Measurements from ENCODE around the gene NKAIN4.

NKAIN4 gene

DNA sequence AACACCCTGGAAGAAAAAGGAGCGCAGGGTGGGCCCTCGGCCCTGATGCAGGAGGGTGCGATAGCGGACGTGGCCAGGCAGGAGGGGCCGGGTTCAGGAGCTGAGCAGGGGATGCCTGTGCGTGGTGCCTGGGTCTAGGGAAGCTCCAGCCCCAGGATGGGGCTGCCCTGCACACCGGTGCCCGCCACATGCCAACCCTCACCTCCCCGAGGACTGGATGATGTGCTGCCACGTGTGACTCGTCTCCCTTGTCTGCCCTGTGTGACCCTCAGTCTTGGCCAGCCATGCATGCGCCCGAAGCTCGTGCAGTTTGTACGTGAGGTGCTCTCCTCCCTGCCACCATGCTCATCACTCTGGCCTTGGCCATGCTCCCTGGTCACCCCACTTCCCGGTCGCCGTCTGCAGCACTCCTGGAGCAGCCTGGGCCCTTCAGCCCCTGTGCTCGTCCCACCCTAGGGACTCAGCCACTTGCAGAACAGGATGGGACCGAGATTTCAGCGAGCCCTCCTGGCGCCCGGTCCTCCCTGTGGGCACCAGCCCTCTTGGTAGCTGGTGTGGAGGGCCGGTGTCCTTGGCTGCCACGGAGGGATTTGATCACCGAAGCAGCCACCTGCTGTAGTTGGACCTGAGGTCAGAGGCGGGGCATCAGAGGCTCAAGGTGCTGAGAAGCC, 34.5 kb upstream of the NKAIN4 start:
- DNase-seq (ENCODE audit: low spot score): no peak
- TF ChIP-seq, protein P1, sequence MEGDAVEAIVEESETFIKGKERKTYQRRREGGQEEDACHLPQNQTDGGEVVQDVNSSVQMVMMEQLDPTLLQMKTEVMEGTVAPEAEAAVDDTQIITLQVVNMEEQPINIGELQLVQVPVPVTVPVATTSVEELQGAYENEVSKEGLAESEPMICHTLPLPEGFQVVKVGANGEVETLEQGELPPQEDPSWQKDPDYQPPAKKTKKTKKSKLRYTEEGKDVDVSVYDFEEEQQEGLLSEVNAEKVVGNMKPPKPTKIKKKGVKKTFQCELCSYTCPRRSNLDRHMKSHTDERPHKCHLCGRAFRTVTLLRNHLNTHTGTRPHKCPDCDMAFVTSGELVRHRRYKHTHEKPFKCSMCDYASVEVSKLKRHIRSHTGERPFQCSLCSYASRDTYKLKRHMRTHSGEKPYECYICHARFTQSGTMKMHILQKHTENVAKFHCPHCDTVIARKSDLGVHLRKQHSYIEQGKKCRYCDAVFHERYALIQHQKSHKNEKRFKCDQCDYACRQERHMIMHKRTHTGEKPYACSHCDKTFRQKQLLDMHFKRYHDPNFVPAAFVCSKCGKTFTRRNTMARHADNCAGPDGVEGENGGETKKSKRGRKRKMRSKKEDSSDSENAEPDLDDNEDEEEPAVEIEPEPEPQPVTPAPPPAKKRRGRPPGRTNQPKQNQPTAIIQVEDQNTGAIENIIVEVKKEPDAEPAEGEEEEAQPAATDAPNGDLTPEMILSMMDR (IDR thresholded peaks at IDR 0.05; ENCODE audit: extremely low read depth, missing control alignments): no peak

DNA sequence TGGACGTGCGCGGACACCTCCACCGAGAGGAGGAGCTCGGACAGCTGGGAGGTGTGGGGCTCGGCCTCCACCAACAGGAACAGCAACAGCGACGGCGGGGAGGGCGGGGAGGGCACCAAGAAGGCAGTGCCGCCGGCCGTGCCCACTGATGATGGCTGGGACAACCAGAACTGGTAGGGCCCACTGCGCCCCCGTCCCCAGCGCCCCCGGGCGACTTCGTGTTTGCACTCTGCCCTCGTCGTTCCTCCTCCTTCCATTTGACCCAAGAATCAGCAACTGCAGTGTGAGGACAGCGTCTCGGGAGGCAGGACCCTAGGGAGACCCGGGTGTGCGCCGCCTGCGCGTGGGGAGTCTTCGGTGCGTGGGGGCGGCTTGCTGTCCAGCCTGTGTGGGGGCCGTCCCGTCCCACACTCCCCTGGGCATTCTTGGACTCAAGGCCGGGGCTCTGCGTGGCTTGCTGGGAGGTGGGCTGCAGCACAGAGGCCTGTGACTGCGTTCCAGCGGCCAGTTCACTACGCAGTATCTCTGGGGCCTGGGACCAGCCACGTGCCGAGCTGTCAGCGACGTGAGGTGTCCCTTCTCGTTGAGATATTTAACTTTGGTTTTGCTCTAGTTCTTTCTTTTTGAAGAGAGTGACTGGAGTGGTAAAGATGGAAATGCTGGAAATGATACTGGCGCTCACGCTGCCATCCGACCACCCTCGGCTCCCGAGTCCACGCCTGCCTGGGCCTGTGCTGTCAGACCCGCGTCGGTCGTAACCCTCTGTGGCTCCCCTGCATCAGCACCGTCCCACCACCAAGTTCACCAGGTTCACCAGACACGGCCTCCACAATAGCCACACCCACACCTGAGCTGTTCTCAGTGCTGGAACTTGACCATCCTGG, 33.7 kb upstream of the NKAIN4 start:
- DNase-seq (ENCODE audit: low spot score): no peak
- TF ChIP-seq, protein P1 (IDR thresholded peaks at IDR 0.05; ENCODE audit: extremely low read depth, missing control alignments): no peak

DNA sequence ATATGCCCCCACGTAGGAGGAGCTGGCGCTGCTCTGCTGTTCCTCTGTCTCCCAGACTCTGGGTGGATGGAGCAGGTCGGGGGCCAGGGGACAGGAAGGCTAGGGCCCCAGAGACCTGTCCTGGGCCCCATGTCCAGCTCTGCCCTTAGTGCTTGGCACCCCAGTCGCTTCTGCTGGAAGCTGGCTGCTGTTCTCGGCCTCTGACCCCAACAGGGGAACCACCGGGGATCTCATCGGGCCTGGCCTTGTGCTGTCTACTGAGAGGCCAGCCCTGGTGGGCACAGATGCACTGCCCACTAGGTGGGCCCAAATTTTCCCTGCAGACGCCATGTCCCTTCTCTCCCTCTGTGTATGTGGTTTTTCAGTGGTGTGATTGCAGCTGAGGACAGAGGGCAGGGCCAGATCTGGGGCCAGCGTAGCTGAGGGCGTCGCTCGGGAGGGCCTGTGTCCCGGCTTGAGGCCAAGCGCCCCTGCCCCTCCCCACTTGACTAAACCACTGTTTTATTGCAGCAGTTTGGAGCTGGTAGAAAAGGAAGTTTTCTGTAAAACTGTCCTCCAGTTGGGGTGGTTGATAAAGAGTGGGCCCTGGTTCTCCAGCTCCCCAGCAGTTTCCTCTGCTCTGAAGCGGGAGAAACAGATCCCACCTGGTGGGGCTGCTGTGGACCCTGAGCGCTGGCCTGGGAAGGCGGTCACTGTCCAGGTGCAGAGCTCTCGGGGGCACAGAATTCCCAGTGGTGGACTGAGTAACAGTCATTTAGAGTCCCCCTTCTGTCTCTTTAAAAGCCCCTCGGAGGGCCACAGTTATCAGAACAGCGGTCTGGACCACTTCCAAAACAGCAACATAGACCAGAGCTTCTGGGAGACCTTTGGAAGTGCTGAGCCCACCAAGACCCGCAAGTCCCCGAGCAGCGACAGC, 32.8 kb upstream of the NKAIN4 start:
- no peak for DNase-seq (ENCODE audit: low spot score)
- TF ChIP-seq, protein P1 (IDR thresholded peaks at IDR 0.05; ENCODE audit: extremely low read depth, missing control alignments): no peak

DNA sequence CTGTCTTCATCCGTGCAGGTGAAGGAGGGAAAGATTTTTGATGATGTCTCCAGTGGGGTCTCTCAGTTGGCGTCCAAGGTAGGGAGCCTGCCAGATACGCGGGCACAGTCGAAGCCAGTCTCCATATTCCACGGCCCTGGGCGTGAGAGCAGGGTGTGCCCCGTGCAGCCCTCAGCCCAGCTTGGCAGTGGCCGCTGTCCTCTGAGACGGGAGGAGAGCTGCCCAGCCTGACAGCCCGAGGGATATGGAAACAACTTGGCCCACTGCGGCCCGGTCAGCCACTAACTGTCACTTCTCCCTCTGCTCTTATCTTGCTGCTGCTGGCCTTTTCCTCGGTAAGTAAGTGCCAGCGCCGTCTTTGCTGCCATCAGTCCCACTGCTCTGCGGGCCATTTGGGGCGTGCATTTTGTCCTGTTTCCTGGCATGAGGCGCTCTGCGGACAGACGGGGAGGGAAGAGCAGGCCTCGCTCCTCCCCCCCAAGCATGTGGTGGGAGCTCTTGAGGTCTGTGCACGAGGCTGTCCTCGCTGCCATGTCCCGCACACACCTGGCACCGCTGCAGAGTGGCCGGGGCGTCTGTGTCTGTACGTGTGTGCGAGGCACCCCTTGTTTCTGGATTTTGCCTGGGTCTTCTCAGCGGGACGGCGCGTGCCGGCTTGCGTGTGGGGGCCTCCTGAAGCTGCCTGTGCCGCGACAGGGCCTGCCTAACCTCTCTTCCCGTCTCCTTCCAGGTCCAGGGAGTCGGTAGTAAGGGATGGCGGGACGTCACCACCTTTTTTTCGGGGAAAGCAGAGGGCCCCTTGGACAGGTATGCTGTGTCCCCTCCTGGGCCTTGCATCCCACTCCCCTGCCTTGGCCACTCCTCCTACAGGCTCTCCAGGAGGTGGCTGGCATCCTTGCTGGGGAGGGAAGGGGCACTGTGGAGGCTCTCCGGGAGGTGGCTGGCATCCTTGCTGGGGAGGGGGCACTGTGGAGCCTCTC, 31.7 kb upstream of the NKAIN4 start:
- no peak for DNase-seq (ENCODE audit: low spot score)
- TF ChIP-seq, protein P1 (IDR thresholded peaks at IDR 0.05; ENCODE audit: extremely low read depth, missing control alignments): no peak

DNA sequence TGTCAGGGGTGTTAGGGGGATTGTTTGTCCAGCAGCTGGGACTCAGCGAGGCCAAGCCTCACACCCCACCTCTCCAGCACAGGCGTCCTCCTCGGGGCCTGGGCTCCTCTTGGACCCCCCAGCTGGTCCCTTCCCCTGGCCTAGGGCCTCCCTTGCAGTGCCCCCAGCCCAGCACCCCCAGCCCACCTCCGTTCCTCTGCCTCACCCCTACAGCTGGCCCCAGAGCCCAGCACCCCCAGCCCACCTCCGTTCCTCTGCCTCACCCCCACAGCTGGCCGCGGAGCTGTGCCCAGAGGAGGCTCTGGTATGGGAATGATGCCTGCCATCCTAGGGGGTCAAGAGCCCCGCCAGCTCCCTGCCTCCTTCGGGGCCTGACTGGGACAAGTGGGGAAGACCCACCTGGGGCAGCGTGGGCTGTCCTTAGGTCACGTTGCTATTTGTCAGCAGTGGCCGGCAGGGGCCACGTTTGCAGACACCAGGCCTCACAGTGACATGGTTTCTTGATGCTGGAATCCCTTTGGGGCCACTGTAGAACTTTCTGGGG, 30.8 kb upstream of the NKAIN4 start:
- TF ChIP-seq, protein P1 (IDR thresholded peaks at IDR 0.05; ENCODE audit: extremely low read depth, missing control alignments): no peak
- DNase-seq (ENCODE audit: low spot score): no peak

DNA sequence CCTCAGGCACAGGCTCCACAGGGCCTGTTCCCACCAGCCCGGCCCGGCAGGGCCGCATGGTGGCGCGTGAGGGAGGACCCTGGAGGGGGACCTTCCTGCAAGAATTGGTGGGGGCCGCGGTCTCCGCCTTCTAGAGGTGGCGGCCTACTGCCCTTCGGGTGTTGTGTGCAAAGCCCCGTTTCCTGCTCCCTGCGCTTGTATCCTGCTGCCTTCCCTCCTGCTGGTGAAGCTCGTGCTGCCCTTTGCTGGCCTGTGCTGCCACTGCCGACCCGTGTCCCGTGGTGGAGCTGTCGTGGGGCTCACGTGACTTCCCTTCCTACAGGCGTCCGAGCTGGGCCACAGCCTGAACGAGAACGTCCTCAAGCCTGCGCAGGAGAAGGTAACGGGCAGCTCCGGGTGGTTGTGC, 30.3 kb upstream of the NKAIN4 start:
- TF ChIP-seq, protein P1 (IDR thresholded peaks at IDR 0.05; ENCODE audit: extremely low read depth, missing control alignments): no peak
- no peak for DNase-seq (ENCODE audit: low spot score)

Measured in GM20000 (cell line).